Thyroid gland (tissue), 4 donors: ENCODE data around the gene AKR1A1.
A peak's percentile ranks its signal among the peaks of the same experiment; 100 is the strongest.

ENCODE experiments used
- POLR2A ChIP-seq, 2 donors: fragments of 450-650 bp; IDR thresholded peaks; one replicate each; pipeline ENCODE4 v1.6.1; 2017; ENCODE audit warnings: antibody characterized with exemption in 2 of 2, mild to moderate bottlenecking in 2 of 2, moderate library complexity in 1 of 2
- TF ChIP-seq, protein P1 (sequence below), 6 experiments: fragments of 200-600 bp in 3 of 6; fragments of 450-650 bp in 3 of 6; sonication (generic) in 3 of 6; IDR thresholded peaks; one replicate each; pipeline ENCODE4 v1.5.1; 2016 to 2019; ENCODE audit warnings: antibody characterized with exemption in 6 of 6, mild to moderate bottlenecking in 2 of 6, inconsistent platforms in 1 of 6, moderate library complexity in 1 of 6

DNA sequence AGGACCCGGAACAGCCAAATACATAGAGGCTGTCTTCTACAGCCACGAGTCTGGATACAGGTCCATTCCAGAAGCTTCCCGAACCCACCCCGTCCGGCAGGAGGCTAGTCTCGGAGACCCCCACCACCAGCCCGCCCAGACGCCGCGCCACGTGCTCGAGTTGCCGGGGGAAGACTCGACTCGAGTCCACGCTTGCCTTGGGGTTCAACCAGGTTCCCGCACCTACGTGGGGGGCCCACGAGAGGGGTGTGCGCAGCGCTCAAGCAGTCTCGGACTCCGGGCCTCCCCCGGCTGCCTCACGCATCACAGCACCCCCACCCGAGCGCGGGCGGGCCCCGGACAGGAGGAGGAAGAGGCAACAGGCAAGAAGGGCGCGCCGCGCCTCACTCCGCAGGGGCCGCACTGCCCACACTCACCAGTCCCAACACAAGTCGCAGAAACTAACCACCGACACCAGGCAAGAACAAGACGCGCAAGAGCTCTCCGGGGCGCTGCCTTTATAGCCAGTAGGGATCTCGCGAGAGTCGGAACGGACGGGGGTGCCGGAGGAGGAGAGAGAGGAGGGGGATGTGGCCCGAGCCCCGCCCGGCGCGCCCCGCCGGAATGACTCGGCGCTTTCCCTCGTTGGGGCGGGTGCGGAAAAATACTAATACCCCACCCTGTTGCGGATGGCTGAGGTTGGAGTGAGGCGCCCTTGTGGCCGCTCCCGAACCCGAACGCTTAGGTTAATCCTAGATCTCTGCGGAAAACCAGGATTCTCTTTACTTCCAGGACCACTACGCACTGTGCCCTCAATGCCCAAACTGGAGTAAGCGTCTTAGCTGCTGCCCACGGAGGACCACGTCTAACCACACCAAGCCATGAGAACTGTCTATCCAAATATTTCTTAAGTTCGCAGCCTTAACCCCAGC, 29.0 kb upstream of the AKR1A1 start, which contains the start of gene PRDX1:
- TF ChIP-seq, protein P1, sequence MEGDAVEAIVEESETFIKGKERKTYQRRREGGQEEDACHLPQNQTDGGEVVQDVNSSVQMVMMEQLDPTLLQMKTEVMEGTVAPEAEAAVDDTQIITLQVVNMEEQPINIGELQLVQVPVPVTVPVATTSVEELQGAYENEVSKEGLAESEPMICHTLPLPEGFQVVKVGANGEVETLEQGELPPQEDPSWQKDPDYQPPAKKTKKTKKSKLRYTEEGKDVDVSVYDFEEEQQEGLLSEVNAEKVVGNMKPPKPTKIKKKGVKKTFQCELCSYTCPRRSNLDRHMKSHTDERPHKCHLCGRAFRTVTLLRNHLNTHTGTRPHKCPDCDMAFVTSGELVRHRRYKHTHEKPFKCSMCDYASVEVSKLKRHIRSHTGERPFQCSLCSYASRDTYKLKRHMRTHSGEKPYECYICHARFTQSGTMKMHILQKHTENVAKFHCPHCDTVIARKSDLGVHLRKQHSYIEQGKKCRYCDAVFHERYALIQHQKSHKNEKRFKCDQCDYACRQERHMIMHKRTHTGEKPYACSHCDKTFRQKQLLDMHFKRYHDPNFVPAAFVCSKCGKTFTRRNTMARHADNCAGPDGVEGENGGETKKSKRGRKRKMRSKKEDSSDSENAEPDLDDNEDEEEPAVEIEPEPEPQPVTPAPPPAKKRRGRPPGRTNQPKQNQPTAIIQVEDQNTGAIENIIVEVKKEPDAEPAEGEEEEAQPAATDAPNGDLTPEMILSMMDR (IDR thresholded peaks at IDR 0.05): peak in 3 of 6 experiments; percentile 17 to 44 (median 27)
- TF ChIP-seq POLR2A (IDR thresholded peaks at IDR 0.05): peak; percentile 99 to 100
